ENCODE results near the gene IZUMO4.

IZUMO4 gene

GRCh38 chr19:2070436-2070827 is 26.3 kb upstream of the IZUMO4 start:
- DNase-seq: no peak
- Mint-ChIP-seq H3K9me3 (no peaks in the 10 kb centered on the region), H3K27me3 (no peaks in the 10 kb centered on the region), H3K27ac (peak overlapping the region; percentile 26), H3K36me3 (ENCODE audit: low read depth) (peaks cover 60% of the 10 kb centered on the region), H3K4me3 (no peak overlapping the region), H3K4me1 (ENCODE audit: low read depth) (peaks cover 18% of the 10 kb centered on the region)

- peaks cover 66% of the 10 kb centered on the region for H3K36me3 Mint-ChIP-seq (ENCODE audit: low read depth)
- no peak overlapping the region for H3K4me3 Mint-ChIP-seq
- peaks cover 18% of the 10 kb centered on the region for H3K4me1 Mint-ChIP-seq (ENCODE audit: low read depth)
These were observed 25.6 kb upstream of the IZUMO4 start for GRCh38 chr19:2070986-2071673.

GRCh38 chr19:2072757-2073551 is 23.8 kb upstream of the IZUMO4 start:
- DNase-seq: no peak
- Mint-ChIP-seq H3K27ac (peak overlapping the region; percentile 78), H3K36me3 (ENCODE audit: low read depth) (peaks cover 84% of the 10 kb centered on the region), H3K4me1 (ENCODE audit: low read depth) (peaks cover 18% of the 10 kb centered on the region), H3K27me3 (no peaks in the 10 kb centered on the region), H3K9me3 (no peaks in the 10 kb centered on the region), H3K4me3 (no peak overlapping the region)

More at GRCh38 chr19:2070986-2071673, 25.6 kb upstream of the IZUMO4 start:
- Mint-ChIP-seq H3K9me3 (no peaks in the 10 kb centered on the region), H3K27me3 (no peaks in the 10 kb centered on the region), H3K27ac (peak overlapping the region; percentile 84)
- DNase-seq: no peak

GRCh38 chr19:2076526-2076944 is 20.2 kb upstream of the IZUMO4 start:
- H3K27me3 Mint-ChIP-seq: no peaks in the 10 kb centered on the region
- H3K27ac Mint-ChIP-seq: peak overlapping the region; percentile 26
- H3K4me3 Mint-ChIP-seq: no peak overlapping the region
- no peak for DNase-seq
- no peaks in the 10 kb centered on the region for H3K9me3 Mint-ChIP-seq
- H3K4me1 Mint-ChIP-seq (ENCODE audit: low read depth): peaks cover 37% of the 10 kb centered on the region
- H3K36me3 Mint-ChIP-seq (ENCODE audit: low read depth): peaks cover 96% of the 10 kb centered on the region

- Mint-ChIP-seq H3K27me3 (no peaks in the 10 kb centered on the region), H3K36me3 (ENCODE audit: low read depth) (peaks cover 96% of the 10 kb centered on the region), H3K4me3 (no peak overlapping the region), H3K9me3 (no peaks in the 10 kb centered on the region), H3K4me1 (ENCODE audit: low read depth) (peaks cover 42% of the 10 kb centered on the region), H3K27ac (peak overlapping the region; percentile 98)
- DNase-seq: no peak
These were observed 19.3 kb upstream of the IZUMO4 start for GRCh38 chr19:2077398-2077797.

- Mint-ChIP-seq H3K4me1 (ENCODE audit: low read depth) (peaks cover 46% of the 10 kb centered on the region), H3K27me3 (no peaks in the 10 kb centered on the region), H3K9me3 (no peaks in the 10 kb centered on the region)
These were observed 18.7 kb upstream of the IZUMO4 start for GRCh38 chr19:2077833-2078619.

GRCh38 chr19:2079076-2079864 is 17.4 kb upstream of the IZUMO4 start:
- Mint-ChIP-seq H3K27ac (peak overlapping the region; percentile 98), H3K4me3 (peak overlapping the region; percentile 96), H3K36me3 (ENCODE audit: low read depth) (peaks cover 97% of the 10 kb centered on the region), H3K9me3 (no peaks in the 10 kb centered on the region), H3K27me3 (no peaks in the 10 kb centered on the region), H3K4me1 (ENCODE audit: low read depth) (peaks cover 43% of the 10 kb centered on the region)
- no peak for DNase-seq

More at GRCh38 chr19:2077833-2078619, 18.7 kb upstream of the IZUMO4 start:
- Mint-ChIP-seq H3K27ac (peak overlapping the region; percentile 98), H3K36me3 (ENCODE audit: low read depth) (peaks cover 96% of the 10 kb centered on the region), H3K4me3 (no peak overlapping the region)
- no peak for DNase-seq

GRCh38 chr19:2079865-2080301 is 16.8 kb upstream of the IZUMO4 start:
- H3K4me1 Mint-ChIP-seq (ENCODE audit: low read depth): peaks cover 43% of the 10 kb centered on the region
- H3K27me3 Mint-ChIP-seq: no peaks in the 10 kb centered on the region
- H3K4me3 Mint-ChIP-seq: peak overlapping the region; percentile 96
- DNase-seq: no peak
- peak overlapping the region; percentile 98 for H3K27ac Mint-ChIP-seq
- peaks cover 97% of the 10 kb centered on the region for H3K36me3 Mint-ChIP-seq (ENCODE audit: low read depth)
- no peaks in the 10 kb centered on the region for H3K9me3 Mint-ChIP-seq

- H3K36me3 Mint-ChIP-seq (ENCODE audit: low read depth): peaks cover 97% of the 10 kb centered on the region
- no peaks in the 10 kb centered on the region for H3K27me3 Mint-ChIP-seq
- no peak for DNase-seq
- H3K9me3 Mint-ChIP-seq: no peaks in the 10 kb centered on the region
- peak overlapping the region; percentile 98 for H3K27ac Mint-ChIP-seq
- H3K4me1 Mint-ChIP-seq (ENCODE audit: low read depth): peaks cover 47% of the 10 kb centered on the region
- peak overlapping the region; percentile 96 for H3K4me3 Mint-ChIP-seq
These were observed 16.3 kb upstream of the IZUMO4 start for GRCh38 chr19:2080336-2080988.

- H3K27ac Mint-ChIP-seq: peak overlapping the region; percentile 98
- peak; percentile 65 for DNase-seq
- peaks cover 60% of the 10 kb centered on the region for H3K4me1 Mint-ChIP-seq (ENCODE audit: low read depth)
- H3K27me3 Mint-ChIP-seq: no peaks in the 10 kb centered on the region
- H3K36me3 Mint-ChIP-seq (ENCODE audit: low read depth): peaks cover 82% of the 10 kb centered on the region
- H3K9me3 Mint-ChIP-seq: no peaks in the 10 kb centered on the region
- peak overlapping the region; percentile 96 for H3K4me3 Mint-ChIP-seq
These were observed 14.6 kb upstream of the IZUMO4 start for GRCh38 chr19:2081873-2082810.

- peak; percentile 76 for DNase-seq
- no peaks in the 10 kb centered on the region for H3K27me3 Mint-ChIP-seq
- no peaks in the 10 kb centered on the region for H3K9me3 Mint-ChIP-seq
- H3K4me1 Mint-ChIP-seq (ENCODE audit: low read depth): peaks cover 71% of the 10 kb centered on the region
- H3K36me3 Mint-ChIP-seq (ENCODE audit: low read depth): peaks cover 70% of the 10 kb centered on the region
- H3K4me3 Mint-ChIP-seq: peak overlapping the region; percentile 96
- H3K27ac Mint-ChIP-seq: peak overlapping the region; percentile 98
These were observed 13.4 kb upstream of the IZUMO4 start for GRCh38 chr19:2083174-2083854.

- peak; percentile 87 for DNase-seq
- Mint-ChIP-seq H3K4me1 (ENCODE audit: low read depth) (peaks cover 70% of the 10 kb centered on the region), H3K36me3 (ENCODE audit: low read depth) (peaks cover 54% of the 10 kb centered on the region), H3K4me3 (peak overlapping the region; percentile 96), H3K9me3 (no peaks in the 10 kb centered on the region), H3K27ac (peak overlapping the region; percentile 98), H3K27me3 (no peaks in the 10 kb centered on the region)
These were observed 11.6 kb upstream of the IZUMO4 start for GRCh38 chr19:2084993-2085720.
